GM21825 (cell line): ENCODE data around the gene SMIM17.

Source experiments
- ATAC-seq: cut with Tn5 transposase; IDR thresholded peaks from one replicate; pipeline ENCODE4 v1.9.1; 2021; ENCODE audit warnings: mild to moderate bottlenecking, moderate library complexity; ENCODE audit not compliant: unreplicated experiment

Gene SMIM17

DNA sequence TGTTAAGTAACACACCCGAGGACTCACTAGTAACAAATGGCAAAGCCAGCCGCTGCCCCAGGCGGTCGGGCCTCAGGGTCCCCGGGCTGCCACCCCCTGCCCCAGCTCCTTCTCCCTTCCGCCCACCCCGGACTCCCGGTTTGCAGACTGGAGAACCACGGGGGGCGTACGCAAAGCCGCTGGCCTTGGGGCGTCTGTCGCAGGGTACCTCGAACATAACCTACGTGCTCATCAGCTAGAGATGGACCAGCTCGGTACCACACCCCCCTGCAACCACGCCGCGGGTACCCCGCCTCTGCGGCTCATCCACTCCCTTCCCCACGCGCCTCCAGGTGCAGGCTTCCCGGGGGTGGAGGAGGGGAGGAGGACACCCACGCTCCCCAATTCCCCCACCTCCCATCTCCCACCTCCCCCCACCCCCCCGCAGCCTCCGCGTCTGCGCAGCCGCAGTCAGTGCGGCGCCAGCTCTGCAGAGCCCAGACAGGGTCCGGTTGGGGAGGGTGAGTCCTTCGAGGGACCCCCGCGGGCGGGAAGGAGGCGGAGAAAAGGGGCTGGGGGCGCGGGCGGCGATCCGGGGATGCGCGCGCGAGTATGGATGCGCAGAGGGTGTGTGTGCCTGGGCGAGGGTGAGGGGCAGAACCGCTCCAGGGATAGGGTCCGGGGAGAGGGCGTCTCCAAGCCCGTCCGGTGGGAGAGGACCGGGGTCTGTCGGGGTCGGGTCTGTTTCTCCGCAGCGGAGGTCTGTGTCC is at the start of gene SMIM17:
SMIM17 (plus strand) TSS at position 449 of the 749 bp plus-strand sequence. CDS start 2,509 bp downstream, outside the sequence.
- no peak for ATAC-seq

DNA sequence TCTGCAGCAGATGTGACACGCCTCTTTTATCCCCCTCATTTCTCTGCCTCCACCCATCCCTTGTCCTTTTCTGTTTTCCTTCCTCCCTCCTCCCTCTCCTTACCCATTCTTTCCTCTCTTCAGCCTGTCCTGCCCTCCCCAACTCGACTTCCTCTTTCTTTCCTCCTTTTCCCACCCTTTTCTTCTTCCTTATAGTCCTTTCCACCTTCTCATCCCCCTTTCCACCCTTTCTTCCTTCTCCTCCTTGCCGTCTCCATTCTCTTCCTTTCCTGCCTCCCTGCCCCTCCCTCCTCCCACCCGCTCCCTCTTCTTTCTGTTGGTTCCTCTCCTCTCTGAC is 48.5 kb upstream of the SMIM17 start:
- no peak for ATAC-seq

DNA sequence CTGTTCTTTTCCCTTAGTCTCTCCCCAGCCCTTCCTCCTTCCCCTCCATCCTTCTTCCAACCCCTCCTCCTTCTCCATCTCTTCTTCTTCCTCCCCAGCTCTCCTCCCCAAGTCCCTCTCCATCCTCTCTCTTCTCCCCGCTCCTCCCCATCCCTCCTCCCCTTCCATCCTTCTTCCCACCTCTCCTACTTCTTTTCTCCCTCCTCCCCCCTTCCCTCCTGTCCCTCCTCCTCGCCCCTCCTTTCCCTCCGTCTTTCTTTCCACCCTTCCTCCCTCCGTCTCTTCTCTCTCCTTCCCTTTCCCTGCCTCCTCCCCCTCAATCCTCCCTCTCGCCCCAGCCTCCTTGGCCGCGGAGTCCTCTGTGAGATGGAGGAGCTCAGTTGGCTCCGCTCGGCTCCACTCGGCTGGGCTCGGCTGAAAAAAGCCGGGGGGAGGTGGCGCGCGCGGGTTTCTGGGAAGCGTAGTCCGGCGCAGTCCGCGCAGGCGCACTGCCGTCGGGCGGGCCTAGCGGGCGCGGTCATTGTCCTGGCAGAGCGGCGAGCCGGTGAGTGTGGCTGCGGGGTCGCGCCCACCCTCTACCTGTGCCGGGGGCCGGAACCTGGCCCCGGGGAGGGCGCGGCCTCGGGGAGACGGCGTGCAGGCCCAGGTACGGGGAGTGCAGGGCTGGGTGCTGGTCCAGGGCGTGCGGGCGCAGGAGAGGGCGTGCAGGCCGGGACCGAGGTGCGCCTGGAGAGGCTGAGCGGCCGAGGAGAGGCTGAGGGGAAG is 48.0 kb upstream of the SMIM17 start, which contains the start of gene ZNF71:
ZNF71 (plus strand) TSS at position 520 of the 765 bp plus-strand sequence. CDS start 6,257 bp downstream, outside the sequence.
- peak; percentile 87 for ATAC-seq

DNA sequence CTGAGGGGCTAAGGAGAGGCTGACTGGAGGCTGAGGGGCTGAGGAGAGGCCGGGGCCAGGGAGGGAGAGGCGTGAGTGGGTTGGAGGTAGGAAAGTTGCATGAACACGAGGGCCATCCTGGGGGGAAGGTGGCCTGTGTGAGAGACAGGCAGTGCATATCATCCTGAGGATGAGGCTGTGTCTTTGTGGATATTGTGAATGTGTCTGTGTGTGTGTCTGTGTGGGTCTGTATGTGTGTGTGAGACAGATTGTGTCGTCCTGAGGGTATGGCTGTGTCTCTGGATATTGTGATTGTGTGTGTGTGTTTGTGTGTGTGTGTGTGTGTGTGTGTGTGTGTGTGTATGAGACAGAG is 47.4 kb upstream of the SMIM17 start:
- ATAC-seq, result no peak

DNA sequence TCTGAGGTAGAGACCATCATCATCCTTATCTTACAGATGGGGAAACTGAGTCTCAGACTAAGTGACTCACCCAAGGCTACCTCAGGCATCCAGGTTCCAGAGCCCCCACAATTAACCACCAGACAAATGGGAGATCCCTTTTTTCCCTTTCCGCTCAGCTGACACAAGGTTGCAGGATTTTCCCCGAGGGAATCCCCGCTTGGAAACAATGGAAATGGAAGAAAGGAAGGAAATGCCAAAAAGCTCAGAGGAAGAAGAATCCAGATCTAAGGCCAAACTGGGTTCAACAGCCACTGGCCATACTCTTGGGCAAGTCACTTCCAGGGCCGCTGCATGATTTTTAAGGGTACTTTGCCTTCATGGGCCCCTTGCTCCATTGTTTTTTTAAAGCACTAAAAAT is 46.3 kb upstream of the SMIM17 start:
- ATAC-seq, result no peak

DNA sequence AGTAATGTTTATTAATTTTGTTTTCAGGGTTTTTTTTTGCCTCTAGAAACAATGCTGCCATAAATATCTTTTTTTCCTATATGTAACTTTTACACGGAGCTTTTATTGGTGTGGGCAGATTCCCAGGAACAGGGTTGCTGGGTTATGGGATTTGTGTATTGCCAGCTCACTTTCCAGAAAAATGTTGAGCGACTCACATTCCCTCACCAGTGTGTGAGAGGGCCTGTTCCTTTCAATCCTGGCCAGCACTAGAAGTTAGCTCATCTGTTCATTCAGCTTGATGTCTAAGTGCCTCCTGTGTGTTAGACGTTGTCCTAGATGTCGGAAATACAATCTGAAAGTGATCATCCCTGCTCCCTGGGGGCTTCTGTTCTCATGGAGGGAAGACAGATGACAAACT is 45.3 kb upstream of the SMIM17 start:
- ATAC-seq, result no peak

DNA sequence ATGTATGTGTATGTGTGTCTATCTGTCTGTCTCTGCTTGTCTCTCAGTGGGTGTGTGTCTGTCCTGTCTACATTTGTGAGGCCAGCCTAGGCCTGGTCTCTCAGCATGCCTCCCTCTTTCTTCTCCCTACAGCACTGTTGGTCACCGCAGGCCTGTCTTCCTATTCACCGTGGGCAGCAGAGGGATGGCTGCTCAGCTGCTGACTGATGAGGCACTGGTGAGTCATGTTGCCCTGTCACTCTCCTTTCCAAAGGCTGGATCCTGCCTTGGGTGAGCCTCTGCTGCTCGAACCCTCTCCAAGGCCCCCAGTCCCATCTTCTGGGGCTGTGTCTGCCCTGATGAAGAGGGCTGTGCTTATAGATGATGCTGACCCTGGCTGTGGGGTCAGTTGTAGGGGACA is 41.6 kb upstream of the SMIM17 start:
- ATAC-seq, result no peak

DNA sequence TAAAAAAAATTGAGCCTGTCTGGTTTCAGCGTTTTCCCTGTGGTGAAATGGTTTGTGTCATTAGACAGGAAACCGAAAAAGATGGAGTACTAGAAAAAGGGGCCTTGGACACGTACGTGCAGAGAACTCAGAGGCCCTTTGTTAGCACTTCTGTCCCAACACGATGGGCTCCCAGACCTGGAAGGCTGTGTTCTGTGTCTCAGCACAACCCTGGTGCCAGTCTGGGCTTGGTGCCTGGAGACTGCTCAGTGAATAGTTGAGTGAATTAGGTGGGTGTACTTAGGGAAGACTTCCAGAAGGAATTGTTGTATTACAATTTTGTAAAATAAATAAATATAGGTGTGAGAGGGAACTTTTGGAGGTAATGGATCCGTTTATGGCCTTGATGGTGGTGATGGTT is 39.1 kb upstream of the SMIM17 start:
- ATAC-seq, result no peak

DNA sequence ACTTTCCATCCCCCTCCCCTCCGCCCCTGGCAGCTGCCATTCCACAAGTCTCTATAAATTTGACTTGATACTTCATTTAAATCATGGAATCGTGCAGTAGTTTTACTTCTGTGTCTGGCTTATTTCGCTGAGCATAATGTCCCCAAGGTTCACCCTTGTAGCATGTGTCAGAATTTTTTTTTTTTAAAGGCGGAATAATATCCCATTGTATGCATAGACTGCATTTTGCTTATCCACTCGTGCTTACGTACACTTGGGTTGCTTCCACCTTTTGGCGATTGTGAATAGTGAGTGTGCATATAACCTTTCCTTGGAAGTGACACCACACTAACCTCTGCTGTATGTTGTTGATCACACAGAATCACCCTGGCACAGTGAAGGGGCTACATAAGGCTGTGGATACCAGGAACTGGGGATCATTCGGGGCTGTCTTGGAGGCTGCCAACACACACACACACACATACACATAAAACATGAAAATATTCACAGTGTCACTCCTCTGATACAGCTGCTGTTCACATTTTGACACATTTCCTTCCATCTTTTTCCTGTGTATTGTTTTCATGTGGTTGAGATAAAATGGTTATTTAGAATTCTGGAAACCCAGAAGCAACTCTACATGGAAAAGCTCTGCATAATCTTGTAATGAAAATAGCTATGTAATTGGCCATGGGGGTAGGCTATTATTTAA is 34.5 kb upstream of the SMIM17 start:
- ATAC-seq, result no peak

DNA sequence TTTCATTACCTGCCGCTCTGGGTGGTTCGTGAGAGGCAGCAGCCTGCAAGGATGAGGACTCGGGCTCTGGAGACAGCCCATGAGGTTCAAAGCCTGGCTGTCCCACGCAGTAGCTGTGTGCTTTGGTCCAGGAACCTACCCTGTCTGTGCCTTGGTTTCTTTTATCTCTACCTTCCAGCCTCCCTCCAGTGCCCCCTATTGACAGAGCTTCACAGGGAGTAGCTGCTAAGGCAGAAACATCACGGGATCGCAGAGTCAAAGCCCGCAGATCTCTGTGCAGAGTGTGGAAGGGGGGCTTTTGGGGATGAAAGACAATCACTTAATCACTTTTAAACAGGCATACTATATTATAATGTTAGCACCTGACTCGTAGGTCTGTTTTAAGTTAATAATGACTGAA is 31.7 kb upstream of the SMIM17 start:
- ATAC-seq, result no peak

DNA sequence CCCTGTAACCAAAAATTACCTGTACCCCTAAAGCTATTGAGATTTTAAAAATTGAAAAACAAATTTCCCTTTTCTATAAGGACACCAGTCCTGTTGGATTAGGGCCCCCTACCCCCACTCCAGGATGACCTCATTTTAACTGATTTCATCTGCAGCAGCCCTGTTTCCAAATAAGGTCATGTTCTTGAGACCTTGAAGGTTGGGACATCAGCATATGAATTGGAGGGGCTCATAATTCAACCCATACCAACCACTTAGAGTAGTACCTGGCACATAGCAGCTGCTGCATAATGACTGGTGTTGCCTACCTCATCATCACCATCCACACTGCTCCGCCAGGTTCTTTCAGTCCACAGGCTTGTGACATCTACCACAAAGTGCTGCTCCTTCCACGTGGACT is 30.2 kb upstream of the SMIM17 start:
- no peak for ATAC-seq

DNA sequence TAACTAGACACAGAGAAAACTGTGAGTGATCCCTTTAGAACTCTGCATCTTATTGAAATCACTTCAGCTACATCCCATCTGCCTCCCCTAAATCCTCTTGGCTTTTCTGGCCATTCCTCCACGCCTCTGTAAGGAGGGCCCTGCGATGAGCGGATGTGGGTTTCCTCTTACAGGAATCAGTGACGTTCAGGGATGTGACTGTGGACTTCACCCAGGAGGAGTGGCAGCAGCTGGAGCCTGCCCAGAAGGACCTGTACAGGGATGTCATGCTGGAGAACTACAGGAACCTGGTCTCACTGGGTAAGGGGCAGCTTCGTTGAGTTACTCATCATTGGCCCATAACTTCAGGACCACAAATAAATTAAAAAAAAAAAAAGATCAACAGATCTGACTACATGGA is 29.3 kb upstream of the SMIM17 start:
- no peak for ATAC-seq

DNA sequence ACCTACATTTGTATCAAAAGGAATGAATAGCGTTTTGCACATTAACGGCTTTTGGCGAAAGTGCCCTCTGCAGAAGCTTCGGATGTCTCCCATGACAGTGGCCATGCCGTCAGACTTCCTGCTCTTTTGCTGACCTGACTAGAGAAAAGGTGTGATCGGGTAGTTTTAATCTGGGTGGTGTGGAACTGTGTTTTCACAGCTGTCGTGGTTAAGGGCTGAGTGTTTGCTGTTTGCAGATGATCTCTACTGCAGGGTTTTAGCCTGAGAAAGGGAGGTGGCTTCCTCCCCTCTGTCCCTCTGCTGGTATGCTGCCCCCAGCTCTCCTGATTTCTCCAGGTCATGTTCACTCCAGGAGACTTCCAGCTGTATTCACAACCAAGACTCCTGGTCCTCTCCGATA is 25.4 kb upstream of the SMIM17 start:
- ATAC-seq, result no peak

DNA sequence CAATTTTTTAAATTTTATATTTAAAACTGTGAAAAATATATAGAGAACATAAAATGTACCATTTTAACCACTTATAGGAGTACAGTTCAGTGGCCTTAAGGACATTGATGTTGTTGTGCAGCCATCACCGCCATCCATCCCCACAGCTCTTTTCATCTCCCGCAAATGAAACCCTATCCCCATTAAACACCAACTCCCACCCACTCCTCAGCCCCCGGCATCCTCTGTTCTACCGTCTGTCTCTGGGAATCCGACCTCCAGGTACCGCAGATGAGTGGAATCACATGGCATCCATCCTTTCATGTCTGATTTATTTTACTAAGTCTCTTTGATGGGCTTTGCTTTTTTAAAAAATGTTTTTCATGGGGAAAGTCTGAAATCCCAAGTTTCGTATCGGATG is 23.8 kb upstream of the SMIM17 start:
- ATAC-seq, result no peak

DNA sequence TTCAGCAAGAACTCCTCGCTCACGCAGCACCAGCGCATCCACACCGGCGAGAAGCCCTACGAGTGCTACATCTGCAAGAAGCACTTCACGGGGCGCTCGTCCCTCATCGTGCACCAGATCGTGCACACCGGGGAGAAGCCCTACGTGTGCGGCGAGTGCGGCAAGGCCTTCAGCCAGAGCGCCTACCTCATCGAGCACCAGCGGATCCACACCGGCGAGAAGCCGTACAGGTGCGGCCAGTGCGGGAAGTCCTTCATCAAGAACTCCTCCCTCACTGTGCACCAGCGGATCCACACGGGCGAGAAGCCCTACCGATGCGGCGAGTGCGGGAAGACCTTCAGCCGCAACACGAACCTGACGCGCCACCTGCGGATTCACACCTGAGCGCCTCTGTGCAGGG is 20.6 kb upstream of the SMIM17 start:
- no peak for ATAC-seq

DNA sequence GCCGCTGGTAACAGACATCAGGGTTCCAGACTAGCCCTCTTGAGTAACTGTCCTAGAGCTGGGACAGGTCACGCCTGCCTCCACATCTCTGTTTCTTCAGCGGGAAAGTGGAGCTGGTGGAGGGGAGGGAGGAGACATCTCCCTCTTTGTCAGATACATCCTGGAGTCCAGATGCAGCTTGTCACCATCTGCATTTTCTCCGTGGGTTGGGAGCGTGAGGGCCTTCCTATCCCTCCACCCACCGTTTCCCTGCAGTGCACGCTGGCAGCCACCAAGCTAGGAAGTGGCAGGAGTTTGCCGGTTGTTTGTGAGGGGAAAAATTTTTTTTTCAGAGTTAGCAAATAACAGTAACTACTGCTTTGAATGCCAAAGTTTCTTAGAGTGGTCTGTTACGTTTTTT is 20.0 kb upstream of the SMIM17 start:
- ATAC-seq, result no peak

DNA sequence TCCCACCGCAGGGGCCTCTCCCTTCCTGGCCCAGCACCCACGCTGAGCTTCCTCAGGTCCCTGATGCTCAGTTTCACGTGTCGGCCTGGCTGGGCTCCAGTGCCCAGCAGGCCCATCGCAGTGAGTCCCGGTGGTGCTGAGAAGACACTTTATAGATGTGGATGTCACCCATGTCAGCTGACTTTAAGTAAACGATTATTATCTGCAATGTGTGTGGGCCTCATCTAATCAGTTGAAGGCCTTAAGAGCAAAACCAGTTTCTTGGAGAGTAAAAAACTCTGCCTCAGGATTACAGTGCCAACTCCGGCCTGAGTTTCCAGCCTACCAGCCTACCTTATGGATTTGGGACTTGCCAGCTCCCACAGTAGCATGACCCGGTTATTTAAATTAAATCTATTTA is 17.3 kb upstream of the SMIM17 start:
- ATAC-seq, result no peak

DNA sequence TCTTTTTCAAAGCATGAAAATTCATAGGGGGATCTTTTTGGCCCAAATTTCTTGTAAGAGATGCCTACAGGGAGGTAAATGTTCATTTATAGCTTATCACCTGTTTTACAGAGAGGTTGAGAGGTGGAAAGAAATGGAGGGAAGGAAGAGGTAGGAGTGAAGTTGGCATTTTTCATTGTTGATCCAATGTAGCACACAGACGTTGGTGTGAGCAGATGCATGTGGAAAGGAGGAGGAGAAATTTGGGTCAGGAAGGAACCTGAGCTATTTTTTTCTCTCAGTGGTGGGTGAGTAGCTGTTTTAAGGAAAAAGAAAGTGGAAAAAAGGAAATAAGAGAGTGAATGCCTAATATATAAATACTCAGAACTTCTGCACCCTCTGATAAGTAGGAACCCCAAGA is 9.9 kb upstream of the SMIM17 start:
- no peak for ATAC-seq

DNA sequence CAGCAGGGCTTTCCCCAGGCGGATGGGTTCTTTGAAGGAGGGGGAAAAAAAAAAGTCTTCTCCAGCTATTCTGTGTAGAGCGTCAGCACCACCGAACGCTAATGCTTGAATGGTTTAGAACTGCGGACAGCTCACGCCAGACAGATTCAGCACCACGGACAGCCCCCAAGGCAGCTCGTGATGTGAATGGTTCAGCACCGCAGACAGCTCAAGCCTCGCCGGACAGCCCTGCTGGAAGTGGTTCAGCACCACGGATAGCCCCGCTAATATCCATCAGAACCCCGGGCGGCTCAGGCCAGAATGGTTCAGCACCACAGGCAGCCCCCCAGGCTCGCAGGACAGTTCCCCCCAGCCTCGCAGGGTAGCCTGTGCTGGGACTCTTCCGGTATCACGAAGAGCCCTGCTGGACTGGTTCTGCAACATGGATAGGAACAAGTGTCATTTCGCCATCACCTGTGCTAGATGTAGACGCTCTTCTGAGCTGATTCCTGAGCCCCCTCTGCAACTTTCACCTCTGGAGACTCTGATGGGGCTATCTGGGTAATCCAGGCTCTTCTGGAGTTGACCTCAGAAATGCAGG is 4.9 kb upstream of the SMIM17 start:
- ATAC-seq, result no peak

DNA sequence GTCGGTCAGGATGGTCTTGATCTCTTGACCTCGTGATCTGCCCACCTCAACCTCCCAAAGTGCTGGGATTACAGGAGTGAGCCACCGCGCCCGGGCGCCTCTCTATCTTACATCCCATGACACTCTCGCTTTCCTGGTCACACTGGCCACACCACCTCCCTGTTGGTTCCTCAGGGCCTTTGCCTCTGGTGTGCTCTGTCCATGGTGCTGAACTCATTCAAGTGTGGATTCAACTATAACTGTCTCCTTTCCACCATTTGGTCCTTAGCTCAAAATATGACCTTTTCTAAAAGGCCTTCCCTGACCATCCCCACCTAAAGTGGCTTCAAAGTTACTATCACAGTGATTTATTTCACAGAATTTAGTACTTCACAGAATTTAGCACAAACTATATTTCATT is 3.7 kb upstream of the SMIM17 start:
- no peak for ATAC-seq

DNA sequence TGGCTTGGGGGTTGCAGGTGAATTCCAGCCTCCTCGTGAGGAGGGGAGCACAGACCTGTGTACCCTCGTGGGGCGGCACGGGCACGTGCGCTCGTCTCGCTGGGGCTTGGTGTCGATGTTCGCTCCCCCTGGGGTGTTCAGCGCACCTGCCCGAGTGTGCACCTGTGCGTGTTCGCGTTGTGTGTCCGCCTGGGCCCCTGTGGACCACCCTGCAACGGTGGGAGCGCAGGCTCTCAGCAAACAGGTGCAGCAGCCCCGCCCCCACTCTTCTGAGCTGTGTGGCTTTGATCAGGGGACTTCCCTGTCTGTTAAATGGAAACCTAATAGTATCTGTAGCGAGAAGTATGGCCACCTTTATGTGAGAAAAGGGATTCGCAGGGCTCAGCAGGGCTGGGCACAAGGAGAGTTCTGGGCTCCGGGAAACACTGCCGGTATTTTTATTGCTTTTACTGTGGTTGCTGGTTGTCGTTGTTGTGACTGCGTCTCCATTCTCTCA is 549 bp downstream of the SMIM17 start:
- ATAC-seq, result no peak
